OCI-LY7 (cell line): Measurements from ENCODE around the gene GLIS1. TPM values are rescaled to one million over a fixed set of nuclear protein-coding genes. Genes with fewer than 3 reads are reported as not detected.

ENCODE experiments used
- BruUV-seq: library from RNA; stranded (reverse); fragments of 400-500 nt; replicated peaks from 2 replicates; lab custom pipeline; 2021; lab: Mats Ljungman, UMichigan
- CTCF ChIA-PET: fragments of 300-600 bp; sonication (Branson Sonifier 250); formaldehyde crosslinking; loops from one replicate; lab custom pipeline; 2022; ENCODE audit warnings: antibody characterized with exemption; ENCODE audit not compliant: unreplicated experiment; lab: Charles Lee
- POLR2A ChIA-PET: fragments of 300-600 bp; sonication (Branson Sonifier 250); formaldehyde crosslinking; loops from one replicate; lab custom pipeline; 2022; ENCODE audit warnings: antibody characterized with exemption; lab: Charles Lee
- DNase-seq: peaks from one replicate; pipeline ENCODE4 v3.0.0-alpha.2; 2015; ENCODE audit warnings: low spot score
- H2AFZ ChIP-seq: fragments of 200-600 bp; sonication (generic), shearing (Covaris generic); 2 replicates; pipeline ENCODE4 v1.6.1; 2014; ENCODE audit warnings: mild to moderate bottlenecking, antibody characterized with exemption, low read length, moderate library complexity
- H3K27ac ChIP-seq: fragments of 200-600 bp; sonication (generic); 2 replicates; pipeline ENCODE4 v1.5.1; 2014; ENCODE audit warnings: mixed run types, low read depth, mild to moderate bottlenecking, moderate library complexity, low read length, inconsistent platforms; ENCODE audit not compliant: poor library complexity, severe bottlenecking
- H3K36me3 ChIP-seq: fragments of 200-600 bp; sonication (generic); 2 replicates; pipeline ENCODE4 v1.6.1; 2014; ENCODE audit warnings: mild to moderate bottlenecking, antibody characterized with exemption, low read length, moderate library complexity, mixed read lengths; ENCODE audit not compliant: insufficient read depth
- H3K4me1 ChIP-seq: fragments of 200-600 bp; sonication (generic); 2 replicates; pipeline ENCODE4 v1.5.1; 2014; ENCODE audit warnings: mild to moderate bottlenecking, low read length; ENCODE audit not compliant: insufficient read depth, poor library complexity, severe bottlenecking
- H3K4me2 ChIP-seq: fragments of 200-600 bp; sonication (generic); 2 replicates; pipeline ENCODE4 v1.6.1; 2014; ENCODE audit warnings: mild to moderate bottlenecking, low read length
- H3K4me3 ChIP-seq: fragments of 200-600 bp; sonication (generic); 2 replicates; pipeline ENCODE4 v1.5.1; 2014; ENCODE audit warnings: mild to moderate bottlenecking, low read depth, low read length; ENCODE audit not compliant: poor library complexity, severe bottlenecking
- H3K79me2 ChIP-seq: fragments of 200-600 bp; sonication (generic); 2 replicates; pipeline ENCODE4 v1.6.1; 2016; ENCODE audit warnings: low read depth, mild to moderate bottlenecking, low read length, moderate library complexity, mixed read lengths; ENCODE audit not compliant: insufficient read depth
- H3K9me2 ChIP-seq: fragments of 200-600 bp; sonication (generic); 2 replicates; pipeline ENCODE4 v1.6.1; 2016; ENCODE audit warnings: mild to moderate bottlenecking, low read length, mixed read lengths; ENCODE audit not compliant: insufficient read depth
- H3K9me3 ChIP-seq: fragments of 200-600 bp; sonication (generic); 2 replicates; pipeline ENCODE4 v1.6.1; 2014; ENCODE audit warnings: mild to moderate bottlenecking, mixed run types, low read length, mixed read lengths
- H4K20me1 ChIP-seq: fragments of 200-600 bp; sonication (generic); 2 replicates; pipeline ENCODE4 v1.6.1; 2014; ENCODE audit warnings: mild to moderate bottlenecking, antibody characterized with exemption, low read length, moderate library complexity, mixed read lengths; ENCODE audit not compliant: insufficient read depth
- EZH2phosphoT487 ChIP-seq: fragments of 200-600 bp; sonication (generic); IDR thresholded peaks from 2 replicates; pipeline ENCODE4 v1.6.1; 2018; ENCODE audit warnings: low read depth, borderline replicate concordance, mild to moderate bottlenecking, mixed run types, antibody characterized with exemption, low read length, moderate library complexity, mixed read lengths
- intact Hi-C: fragments of 100-400 bp; cut with micrococcal nuclease; formaldehyde crosslinking; loops from one replicate; pipeline ENCODE4 v1.10.0; 2022; ENCODE audit not compliant: unreplicated experiment
- total RNA-seq, 2 experiments: library from RNA; depleted of rRNA in 1 of 2; stranded (reverse); fragments of >200 nt in 1 of 2; shearing (Covaris generic) in 1 of 2; gene quantifications; 2 replicates each; pipeline ENCODE4 v1.2.3, GENCODE V29; 2014 to 2022
- TF ChIP-seq, protein P1 (sequence below): fragments of 200-600 bp; sonication (generic); conservative IDR thresholded peaks from 2 replicates; pipeline ENCODE4 v1.5.1; 2014; ENCODE audit warnings: mild to moderate bottlenecking, antibody characterized with exemption, low read length, moderate library complexity, mixed read lengths

Gene GLIS1
- total RNA-seq, 2 experiments from 2014 or later = not detected

DNA sequence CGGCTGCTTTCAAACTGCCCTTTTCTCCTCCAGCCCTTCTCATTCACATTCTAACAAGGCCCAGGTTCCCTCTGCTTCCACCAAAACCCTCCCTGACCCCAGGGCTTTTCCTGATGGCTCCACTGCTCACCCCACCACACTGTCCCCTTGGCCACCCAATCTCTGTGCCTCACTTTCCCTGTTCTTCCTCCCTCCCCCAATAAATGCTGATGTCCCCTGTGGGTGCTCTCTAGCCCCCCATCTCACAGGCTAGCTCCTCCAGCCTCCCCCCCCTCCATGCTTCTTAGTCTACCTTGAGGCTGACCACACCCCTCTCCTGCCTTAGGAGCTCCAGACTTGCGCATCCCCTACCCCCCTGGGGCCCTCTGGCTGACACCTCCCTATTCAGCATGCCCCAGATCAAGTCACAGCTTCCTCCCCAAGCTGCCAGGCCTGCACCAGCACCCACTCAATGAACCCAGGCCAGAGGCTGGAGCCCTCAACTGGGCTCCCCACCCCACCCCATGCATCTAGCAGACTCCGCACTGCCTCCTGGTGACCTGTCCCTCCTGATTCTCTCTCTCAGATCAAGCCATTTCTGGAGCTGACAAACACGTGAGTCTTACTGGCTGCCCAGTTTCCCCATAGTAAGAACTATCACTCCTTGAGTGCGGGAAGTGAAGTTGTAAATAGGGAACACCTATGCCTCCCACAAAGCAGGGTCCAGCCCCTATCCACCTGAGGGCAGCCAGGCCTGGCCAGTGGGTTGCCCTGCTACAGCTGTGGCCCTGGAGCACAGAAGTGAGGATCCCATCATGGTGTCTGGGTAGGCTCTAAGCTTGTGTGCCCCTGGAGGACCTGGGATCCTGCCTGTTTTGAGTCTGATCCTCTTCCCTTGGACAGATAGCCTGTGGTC lies 161.9 kb downstream of the GLIS1 start:
- Histone ChIP-seq H3K4me3 (no peak overlapping the region), H3K9me2 (no peaks in the 10 kb centered on the region), H3K79me2 (no peaks in the 10 kb centered on the region), H3K36me3 (no peaks in the 10 kb centered on the region), H3K27ac (no peak overlapping the region), H3K9me3 (no peaks in the 10 kb centered on the region), H3K4me1 (no peaks in the 10 kb centered on the region), H4K20me1 (no peaks in the 10 kb centered on the region), H2AFZ (no peak overlapping the region), H3K4me2 (no peak overlapping the region)
- DNase-seq = no peak
- TF ChIP-seq, protein P1, sequence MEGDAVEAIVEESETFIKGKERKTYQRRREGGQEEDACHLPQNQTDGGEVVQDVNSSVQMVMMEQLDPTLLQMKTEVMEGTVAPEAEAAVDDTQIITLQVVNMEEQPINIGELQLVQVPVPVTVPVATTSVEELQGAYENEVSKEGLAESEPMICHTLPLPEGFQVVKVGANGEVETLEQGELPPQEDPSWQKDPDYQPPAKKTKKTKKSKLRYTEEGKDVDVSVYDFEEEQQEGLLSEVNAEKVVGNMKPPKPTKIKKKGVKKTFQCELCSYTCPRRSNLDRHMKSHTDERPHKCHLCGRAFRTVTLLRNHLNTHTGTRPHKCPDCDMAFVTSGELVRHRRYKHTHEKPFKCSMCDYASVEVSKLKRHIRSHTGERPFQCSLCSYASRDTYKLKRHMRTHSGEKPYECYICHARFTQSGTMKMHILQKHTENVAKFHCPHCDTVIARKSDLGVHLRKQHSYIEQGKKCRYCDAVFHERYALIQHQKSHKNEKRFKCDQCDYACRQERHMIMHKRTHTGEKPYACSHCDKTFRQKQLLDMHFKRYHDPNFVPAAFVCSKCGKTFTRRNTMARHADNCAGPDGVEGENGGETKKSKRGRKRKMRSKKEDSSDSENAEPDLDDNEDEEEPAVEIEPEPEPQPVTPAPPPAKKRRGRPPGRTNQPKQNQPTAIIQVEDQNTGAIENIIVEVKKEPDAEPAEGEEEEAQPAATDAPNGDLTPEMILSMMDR = no peak
- TF ChIP-seq EZH2phosphoT487 = no peak
- ChIA-PET CTCF (no interaction called here), POLR2A (no interaction called here)
- intact Hi-C loops = no loop called here
- no TSS peak for BruUV-seq

DNA sequence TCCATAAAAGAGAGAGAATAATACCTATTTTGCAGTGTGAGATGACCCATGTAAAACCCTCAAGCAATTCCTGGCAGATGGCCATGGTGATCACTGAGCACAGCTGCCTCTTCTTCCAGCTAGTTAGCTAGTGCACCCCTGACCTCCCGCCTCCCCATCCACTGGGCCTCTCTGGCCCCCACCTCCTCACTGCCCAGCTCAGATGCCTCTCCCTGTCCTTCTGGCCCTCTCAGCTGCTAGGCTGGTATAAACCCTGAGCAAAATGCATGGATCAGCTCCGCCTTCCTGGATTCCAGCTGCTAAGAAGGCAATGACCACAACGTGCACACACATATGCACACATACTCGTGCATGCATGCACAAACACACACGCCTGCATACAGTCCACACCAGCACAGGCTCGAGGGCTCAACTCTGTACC lies 162.6 kb downstream of the GLIS1 start:
- Histone ChIP-seq H3K9me3 (no peaks in the 10 kb centered on the region), H3K79me2 (no peaks in the 10 kb centered on the region), H3K4me1 (no peaks in the 10 kb centered on the region), H2AFZ (no peak overlapping the region), H3K36me3 (no peaks in the 10 kb centered on the region), H3K4me3 (no peak overlapping the region), H3K27ac (no peak overlapping the region), H4K20me1 (no peaks in the 10 kb centered on the region), H3K9me2 (no peaks in the 10 kb centered on the region), H3K4me2 (no peak overlapping the region)
- TF ChIP-seq, protein P1 = no peak
- TF ChIP-seq EZH2phosphoT487 = no peak
- DNase-seq = no peak
- ChIA-PET POLR2A (no interaction called here), CTCF (interaction anchor here (0.6 kb wide), 1 partner anchor 1214 kb away, joined by 3 read pairs; no protein-coding TSS in a partner anchor)
- BruUV-seq = no TSS peak
- intact Hi-C loops = no loop called here

DNA sequence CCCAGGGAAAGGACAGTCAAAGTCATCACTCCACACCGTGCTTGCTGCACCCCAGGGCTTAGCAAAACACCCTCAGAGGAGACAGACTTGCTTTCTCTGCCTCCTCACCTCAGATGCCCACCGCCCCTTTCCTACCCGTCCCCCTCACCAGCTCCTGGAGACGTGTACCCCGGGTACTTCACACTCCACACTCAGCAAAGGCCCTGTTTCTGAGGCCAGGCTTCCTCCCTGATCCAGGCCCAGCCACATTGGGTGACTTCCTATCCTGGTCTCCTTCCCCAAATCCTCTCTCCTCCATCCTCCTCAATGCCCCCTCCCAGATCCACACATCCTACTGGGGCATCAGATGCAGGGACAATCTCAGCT lies 163.0 kb downstream of the GLIS1 start:
- TF ChIP-seq, protein P1 = no peak
- TF ChIP-seq EZH2phosphoT487 = no peak
- H4K20me1 ChIP-seq = no peaks in the 10 kb centered on the region
- no peaks in the 10 kb centered on the region for H3K4me1 ChIP-seq
- no peak overlapping the region for H3K4me2 ChIP-seq
- intact Hi-C loops = no loop called here
- no peak overlapping the region for H3K4me3 ChIP-seq
- no peak overlapping the region for H3K27ac ChIP-seq
- no peaks in the 10 kb centered on the region for H3K79me2 ChIP-seq
- no peak overlapping the region for H2AFZ ChIP-seq
- H3K36me3 ChIP-seq = no peaks in the 10 kb centered on the region
- POLR2A ChIA-PET = no interaction called here
- H3K9me2 ChIP-seq = no peaks in the 10 kb centered on the region
- CTCF ChIA-PET = interaction anchor here (0.6 kb wide), 1 partner anchor 1215 kb away, joined by 3 read pairs; no protein-coding TSS in a partner anchor
- no peak for DNase-seq
- H3K9me3 ChIP-seq = no peaks in the 10 kb centered on the region
- no TSS peak for BruUV-seq
